Activated CD4-positive, CD25-positive, alpha-beta regulatory T cell treated with anti-CD3 and anti-CD28 coated beads, Interleukin-2, amount 50 U/mL, for 24 hours (primary cell): Measurements from ENCODE around the gene PFDN2.
"Not testable (repeated sequence)": the region's sequence is repeated elsewhere in the genome, so short reads cannot be mapped to it uniquely, and the experiment has no call there.

Experiments
- ATAC-seq, 2 donors: fragments of 150-1000 bp; cut with Tn5 transposase; one replicate each; pipeline ENCODE4 v1.10.0; 2021; ENCODE audit warnings: mild to moderate bottlenecking in 1 of 2, moderate library complexity in 1 of 2

Gene PFDN2

GRCh38 chr1:161080441-161081405 is 37.1 kb downstream of the PFDN2 start:
- ATAC-seq: no peak

- no peak for ATAC-seq
Observed at GRCh38 chr1:161079436-161080110, 38.3 kb downstream of the PFDN2 start.

GRCh38 chr1:161077426-161077825 is 40.4 kb downstream of the PFDN2 start:
- no peak for ATAC-seq

GRCh38 chr1:161076410-161076809 is 41.4 kb downstream of the PFDN2 start:
- no peak for ATAC-seq

- no peak for ATAC-seq
Observed at GRCh38 chr1:161074676-161075368, 43.0 kb downstream of the PFDN2 start.

- no peak for ATAC-seq
Observed at GRCh38 chr1:161073474-161074121, 44.2 kb downstream of the PFDN2 start.

GRCh38 chr1:161072751-161073449 is 44.9 kb downstream of the PFDN2 start:
- ATAC-seq: no peak

- ATAC-seq: no peak
Observed at GRCh38 chr1:161071886-161072371, 45.9 kb downstream of the PFDN2 start.

GRCh38 chr1:161070761-161071160 is 47.1 kb downstream of the PFDN2 start:
- no peak for ATAC-seq

GRCh38 chr1:161069731-161070270 is 48.0 kb downstream of the PFDN2 start, which contains the start of gene ARHGAP30:
TSS of gene ARHGAP30 (minus strand) at chr1:161069891. CDS start at chr1:161069624, 267 bp downstream.
- ATAC-seq: peak; percentile 77 to 81

GRCh38 chr1:161069241-161069640 is 48.6 kb downstream of the PFDN2 start:
- no peak for ATAC-seq

GRCh38 chr1:161068306-161069234 is 49.3 kb downstream of the PFDN2 start:
- ATAC-seq: peak; percentile 68 to 69

- peak; percentile 56 to 63 for ATAC-seq
Observed at GRCh38 chr1:161066694-161067093, 51.1 kb downstream of the PFDN2 start.

- ATAC-seq: not testable (repeated sequence)
Observed at GRCh38 chr1:161065681-161066080, 52.2 kb downstream of the PFDN2 start.

- ATAC-seq: not testable (repeated sequence)
Observed at GRCh38 chr1:161063936-161064335, 53.9 kb downstream of the PFDN2 start.

- no peak for ATAC-seq
Observed at GRCh38 chr1:161061419-161061818, 56.4 kb downstream of the PFDN2 start.

GRCh38 chr1:161059293-161059692 is 58.5 kb downstream of the PFDN2 start:
- ATAC-seq: no peak

- ATAC-seq: no peak
Observed at GRCh38 chr1:161054805-161055204, 63.0 kb downstream of the PFDN2 start.

GRCh38 chr1:161054232-161054631 is 63.6 kb downstream of the PFDN2 start:
- no peak for ATAC-seq

GRCh38 chr1:161052899-161053298 is 64.9 kb downstream of the PFDN2 start:
- no peak for ATAC-seq
